Measurements from ENCODE around the gene CNTN5.

CNTN5 gene

DNA sequence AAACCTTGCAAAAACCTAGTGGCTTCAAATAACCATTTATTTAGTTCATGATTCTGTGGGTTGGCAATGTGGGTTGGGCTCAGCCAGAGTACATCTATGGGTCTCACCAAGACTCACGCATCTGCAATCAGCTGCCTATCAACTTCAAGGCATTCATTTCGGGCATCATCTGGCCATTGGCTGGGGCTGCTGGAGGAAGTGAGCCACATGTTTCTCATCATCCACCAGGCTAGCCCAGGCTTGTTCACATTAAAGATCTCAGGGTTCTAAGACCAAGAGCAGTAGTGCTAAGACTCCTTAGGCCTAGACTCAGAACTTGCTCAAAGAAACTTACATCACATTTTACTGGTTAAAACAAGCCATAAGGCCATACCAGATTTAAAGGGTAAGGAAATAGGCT, 1187.5 kb downstream of the CNTN5 start:
- no peak overlapping the region for H3K9ac ChIP-seq (ENCODE audit: low read length)
- H3K27me3 ChIP-seq (ENCODE audit: insufficient read depth, low read length), result no peaks in the 10 kb centered on the region
- no peaks in the 10 kb centered on the region for H3K79me1 ChIP-seq (ENCODE audit: low read length)
- DNase-seq, result no peak
- H2BK12ac ChIP-seq (ENCODE audit: low read length), result no peak overlapping the region
- WGBS (ENCODE audit: extremely low coverage, insufficient coverage, insufficient read length), result no CpG with 5 or more reads among the region's 2 CpGs
- no peak overlapping the region for H3K23ac ChIP-seq (ENCODE audit: low read length)
- no peak overlapping the region for H4K12ac ChIP-seq (ENCODE audit: low read depth, low read length)
- no peak overlapping the region for H3K18ac ChIP-seq (ENCODE audit: low read length)
- no peaks in the 10 kb centered on the region for H3K36me3 ChIP-seq (ENCODE audit: control insufficient read depth in 1 of 2, insufficient read depth in 2 of 2, low read length in 2 of 2)
- H3K4me3 ChIP-seq (ENCODE audit: low read depth, low read length), result no peak overlapping the region
- H4K8ac ChIP-seq (ENCODE audit: low read depth, low read length), result no peak overlapping the region
- H4K91ac ChIP-seq (ENCODE audit: low read depth, low read length), result no peak overlapping the region
- H2AK5ac ChIP-seq (ENCODE audit: low read length), result no peak overlapping the region
- no peak overlapping the region for H3K27ac ChIP-seq (ENCODE audit: low read depth, low read length)
- H3K4me2 ChIP-seq (ENCODE audit: low read length), result no peak overlapping the region
- H2AFZ ChIP-seq (ENCODE audit: insufficient read depth, low read length, poor library complexity), result no peak overlapping the region
- no peaks in the 10 kb centered on the region for H3K4me1 ChIP-seq (ENCODE audit: control insufficient read depth in 1 of 2, insufficient read depth in 2 of 2, low read length in 2 of 2)
- H2BK120ac ChIP-seq (ENCODE audit: insufficient read depth, low read length, poor library complexity), result no peak overlapping the region
- H3K79me2 ChIP-seq (ENCODE audit: control insufficient read depth, insufficient read depth, low read length, poor library complexity), result no peaks in the 10 kb centered on the region
- H2BK5ac ChIP-seq (ENCODE audit: low read depth, low read length, poor library complexity), result no peak overlapping the region
- no peaks in the 10 kb centered on the region for H3K9me3 ChIP-seq (ENCODE audit: insufficient read depth, low read depth, low read length)
- H3K14ac ChIP-seq (ENCODE audit: low read length), result no peak overlapping the region
- H3K4ac ChIP-seq (ENCODE audit: low read depth, low read length), result no peak overlapping the region

DNA sequence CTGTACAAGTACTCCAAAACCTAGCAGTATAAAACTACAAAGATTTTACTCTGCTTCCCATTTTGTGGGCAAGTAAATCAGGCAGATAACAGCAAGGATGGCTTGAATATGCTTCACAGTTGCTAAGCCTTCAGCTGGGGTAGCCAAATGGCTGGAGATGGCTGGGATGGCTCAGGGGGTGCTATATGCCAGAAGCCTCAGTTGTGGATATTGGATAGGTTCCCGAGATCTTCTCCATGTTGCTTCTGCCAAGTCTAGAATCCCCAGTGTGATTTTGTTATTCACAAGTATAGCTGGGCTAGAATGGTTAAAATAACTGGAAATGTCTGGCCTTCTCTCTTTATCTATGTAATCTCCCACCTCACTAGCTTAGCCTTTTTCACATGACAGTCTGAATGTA, 1194.0 kb downstream of the CNTN5 start:
- Histone ChIP-seq H3K79me2 (ENCODE audit: control insufficient read depth, insufficient read depth, low read length, poor library complexity) (no peaks in the 10 kb centered on the region), H3K9ac (ENCODE audit: low read length) (no peak overlapping the region), H2AK5ac (ENCODE audit: low read length) (no peak overlapping the region), H3K27ac (ENCODE audit: low read depth, low read length) (no peak overlapping the region), H3K14ac (ENCODE audit: low read length) (no peak overlapping the region), H2BK5ac (ENCODE audit: low read depth, low read length, poor library complexity) (no peak overlapping the region), H4K8ac (ENCODE audit: low read depth, low read length) (no peak overlapping the region), H3K9me3 (ENCODE audit: insufficient read depth, low read depth, low read length) (no peaks in the 10 kb centered on the region), H3K4me3 (ENCODE audit: low read depth, low read length) (no peak overlapping the region), H4K12ac (ENCODE audit: low read depth, low read length) (no peak overlapping the region), H3K18ac (ENCODE audit: low read length) (no peak overlapping the region), H2AFZ (ENCODE audit: insufficient read depth, low read length, poor library complexity) (no peak overlapping the region), H3K23ac (ENCODE audit: low read length) (no peak overlapping the region), H4K91ac (ENCODE audit: low read depth, low read length) (no peak overlapping the region), H3K36me3 (ENCODE audit: control insufficient read depth in 1 of 2, insufficient read depth in 2 of 2, low read length in 2 of 2) (no peaks in the 10 kb centered on the region), H2BK12ac (ENCODE audit: low read length) (no peak overlapping the region), H2BK120ac (ENCODE audit: insufficient read depth, low read length, poor library complexity) (no peak overlapping the region), H3K27me3 (ENCODE audit: insufficient read depth, low read length) (no peaks in the 10 kb centered on the region), H3K4ac (ENCODE audit: low read depth, low read length) (no peak overlapping the region), H3K4me2 (ENCODE audit: low read length) (no peak overlapping the region), H3K79me1 (ENCODE audit: low read length) (no peaks in the 10 kb centered on the region), H3K4me1 (ENCODE audit: control insufficient read depth in 1 of 2, insufficient read depth in 2 of 2, low read length in 2 of 2) (no peaks in the 10 kb centered on the region)
- DNase-seq, result no peak
- WGBS (ENCODE audit: extremely low coverage, insufficient coverage, insufficient read length), result no CpG with 5 or more reads among the region's 1 CpG

- Histone ChIP-seq H4K12ac (ENCODE audit: low read depth, low read length) (no peak overlapping the region), H3K23ac (ENCODE audit: low read length) (no peak overlapping the region), H3K14ac (ENCODE audit: low read length) (no peak overlapping the region), H3K27me3 (ENCODE audit: insufficient read depth, low read length) (no peaks in the 10 kb centered on the region), H4K8ac (ENCODE audit: low read depth, low read length) (no peak overlapping the region), H3K4me3 (ENCODE audit: low read depth, low read length) (no peak overlapping the region), H3K9me3 (ENCODE audit: insufficient read depth, low read depth, low read length) (no peaks in the 10 kb centered on the region), H3K79me2 (ENCODE audit: control insufficient read depth, insufficient read depth, low read length, poor library complexity) (no peaks in the 10 kb centered on the region), H3K9ac (ENCODE audit: low read length) (no peak overlapping the region), H3K4me1 (ENCODE audit: control insufficient read depth in 1 of 2, insufficient read depth in 2 of 2, low read length in 2 of 2) (no peaks in the 10 kb centered on the region), H2BK120ac (ENCODE audit: insufficient read depth, low read length, poor library complexity) (no peak overlapping the region), H3K79me1 (ENCODE audit: low read length) (no peaks in the 10 kb centered on the region), H4K91ac (ENCODE audit: low read depth, low read length) (no peak overlapping the region), H3K18ac (ENCODE audit: low read length) (no peak overlapping the region), H3K4me2 (ENCODE audit: low read length) (no peak overlapping the region), H3K27ac (ENCODE audit: low read depth, low read length) (no peak overlapping the region), H2BK12ac (ENCODE audit: low read length) (no peak overlapping the region), H3K36me3 (ENCODE audit: control insufficient read depth in 1 of 2, insufficient read depth in 2 of 2, low read length in 2 of 2) (no peaks in the 10 kb centered on the region), H2BK5ac (ENCODE audit: low read depth, low read length, poor library complexity) (no peak overlapping the region), H3K4ac (ENCODE audit: low read depth, low read length) (no peak overlapping the region), H2AK5ac (ENCODE audit: low read length) (no peak overlapping the region), H2AFZ (ENCODE audit: insufficient read depth, low read length, poor library complexity) (no peak overlapping the region)
- no CpG with 5 or more reads among the region's 3 CpGs for WGBS (ENCODE audit: extremely low coverage, insufficient coverage, insufficient read length)
- DNase-seq, result no peak
These were observed 1200.1 kb downstream of the CNTN5 start for GRCh38 chr11:100220801-100221200.

DNA sequence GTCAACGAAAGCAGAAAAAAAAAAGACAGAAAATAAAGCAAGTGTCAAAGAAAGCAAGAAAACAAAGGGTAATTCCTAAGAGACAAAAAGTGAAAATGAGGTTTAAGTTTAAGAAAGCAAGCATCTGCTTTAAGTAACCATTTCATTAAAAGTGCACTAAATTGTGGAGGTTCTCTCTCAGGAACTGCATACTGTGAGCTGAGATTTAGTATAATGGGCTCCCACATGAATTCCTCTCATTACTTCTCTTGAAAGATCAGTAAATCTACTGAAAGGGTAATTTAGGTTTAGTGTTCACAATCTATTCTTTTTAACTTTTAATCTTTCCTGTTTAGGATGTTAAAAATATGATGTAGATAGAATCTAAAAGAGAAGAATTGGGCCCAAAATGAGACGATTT, 1201.0 kb downstream of the CNTN5 start:
- DNase-seq, result no peak
- no peak overlapping the region for H2BK5ac ChIP-seq (ENCODE audit: low read depth, low read length, poor library complexity)
- no peak overlapping the region for H3K9ac ChIP-seq (ENCODE audit: low read length)
- no peak overlapping the region for H2BK120ac ChIP-seq (ENCODE audit: insufficient read depth, low read length, poor library complexity)
- H4K12ac ChIP-seq (ENCODE audit: low read depth, low read length), result no peak overlapping the region
- no peaks in the 10 kb centered on the region for H3K36me3 ChIP-seq (ENCODE audit: control insufficient read depth in 1 of 2, insufficient read depth in 2 of 2, low read length in 2 of 2)
- H4K8ac ChIP-seq (ENCODE audit: low read depth, low read length), result no peak overlapping the region
- H3K27ac ChIP-seq (ENCODE audit: low read depth, low read length), result no peak overlapping the region
- H2AK5ac ChIP-seq (ENCODE audit: low read length), result no peak overlapping the region
- no peak overlapping the region for H2AFZ ChIP-seq (ENCODE audit: insufficient read depth, low read length, poor library complexity)
- no peaks in the 10 kb centered on the region for H3K79me2 ChIP-seq (ENCODE audit: control insufficient read depth, insufficient read depth, low read length, poor library complexity)
- no peak overlapping the region for H3K4ac ChIP-seq (ENCODE audit: low read depth, low read length)
- H3K4me2 ChIP-seq (ENCODE audit: low read length), result no peak overlapping the region
- H3K4me3 ChIP-seq (ENCODE audit: low read depth, low read length), result no peak overlapping the region
- no peak overlapping the region for H4K91ac ChIP-seq (ENCODE audit: low read depth, low read length)
- no peaks in the 10 kb centered on the region for H3K4me1 ChIP-seq (ENCODE audit: control insufficient read depth in 1 of 2, insufficient read depth in 2 of 2, low read length in 2 of 2)
- no peak overlapping the region for H3K14ac ChIP-seq (ENCODE audit: low read length)
- no peaks in the 10 kb centered on the region for H3K79me1 ChIP-seq (ENCODE audit: low read length)
- WGBS (ENCODE audit: extremely low coverage, insufficient coverage, insufficient read length), result no CpG with 5 or more reads among the region's 2 CpGs
- no peak overlapping the region for H3K23ac ChIP-seq (ENCODE audit: low read length)
- H3K27me3 ChIP-seq (ENCODE audit: insufficient read depth, low read length), result no peaks in the 10 kb centered on the region
- no peaks in the 10 kb centered on the region for H3K9me3 ChIP-seq (ENCODE audit: insufficient read depth, low read depth, low read length)
- no peak overlapping the region for H2BK12ac ChIP-seq (ENCODE audit: low read length)
- no peak overlapping the region for H3K18ac ChIP-seq (ENCODE audit: low read length)
